ENCODE results near the gene LRRTM1.

Gene LRRTM1

GRCh38 chr2:80302314-80303005 lies 2.1 kb downstream of the LRRTM1 start:
- DNase-seq (ENCODE audit: low read depth) = no peak

DNA sequence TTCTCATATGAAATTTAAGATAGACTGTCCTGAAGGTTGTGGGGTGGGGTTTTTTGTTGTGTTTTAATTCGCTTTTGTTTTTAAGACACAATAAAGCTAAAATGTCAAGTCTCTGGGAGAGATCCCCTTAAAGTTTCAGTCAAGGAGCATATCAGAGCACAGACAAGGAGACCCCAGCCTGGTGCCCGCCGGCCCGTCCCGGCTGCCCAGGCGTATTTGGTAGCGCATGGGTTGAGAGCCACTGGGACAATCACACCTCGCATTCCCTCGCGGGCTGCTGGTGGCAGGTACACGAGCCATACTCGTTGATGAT lies 2.6 kb downstream of the LRRTM1 start:
- no peak for DNase-seq (ENCODE audit: low read depth)

- no peak for DNase-seq (ENCODE audit: low read depth)
Observed at GRCh38 chr2:80300954-80301353, 3.6 kb downstream of the LRRTM1 start.

GRCh38 chr2:80300346-80300745 lies 4.2 kb downstream of the LRRTM1 start:
- no peak for DNase-seq (ENCODE audit: low read depth)

DNA sequence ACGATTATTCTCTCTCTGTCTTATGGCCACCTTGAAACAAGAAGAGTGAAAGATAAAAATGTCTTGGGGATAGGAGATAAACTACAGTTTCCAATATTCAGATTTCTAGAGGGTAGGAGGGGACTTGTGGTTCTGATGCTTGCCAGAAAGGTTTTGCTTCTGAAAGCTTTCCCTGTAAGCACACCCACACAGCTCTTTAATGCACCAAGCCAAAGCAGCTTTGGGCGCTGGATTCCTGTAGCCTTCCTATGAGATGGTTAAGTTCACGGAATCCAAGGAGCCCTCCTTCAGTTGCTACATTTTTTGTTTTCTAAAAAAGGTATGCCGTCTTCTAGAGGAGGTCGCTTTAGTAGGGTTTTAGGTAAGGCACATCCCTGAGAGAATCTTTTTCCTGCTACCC lies 4.9 kb downstream of the LRRTM1 start:
- no peak for DNase-seq (ENCODE audit: low read depth)

- no peak for DNase-seq (ENCODE audit: low read depth)
Observed at GRCh38 chr2:80298954-80299353, 5.6 kb downstream of the LRRTM1 start.

DNA sequence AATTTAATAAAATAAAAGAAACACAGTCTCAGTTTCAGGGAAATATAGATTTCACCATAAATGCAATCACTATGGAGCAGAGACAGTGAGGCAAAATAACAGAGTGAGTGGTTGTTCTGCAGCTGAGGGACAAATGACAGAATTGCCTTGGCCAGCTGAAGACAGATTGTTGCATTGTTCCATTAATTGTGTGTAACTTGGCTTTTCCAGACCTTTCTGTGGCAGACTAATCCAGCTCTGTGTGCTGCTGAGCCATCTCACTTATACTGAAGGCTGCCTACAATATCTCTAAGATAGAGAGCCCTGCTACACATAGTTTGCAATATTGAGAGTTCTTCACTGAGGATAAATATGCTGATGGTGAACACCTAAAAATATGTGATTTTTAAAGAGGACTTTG lies 11.5 kb downstream of the LRRTM1 start:
- DNase-seq (ENCODE audit: low read depth) = no peak

- DNase-seq (ENCODE audit: low read depth) = no peak
Observed at GRCh38 chr2:80292474-80292873, 12.1 kb downstream of the LRRTM1 start.

GRCh38 chr2:80291656-80292055 lies 12.9 kb downstream of the LRRTM1 start:
- no peak for DNase-seq (ENCODE audit: low read depth)

DNA sequence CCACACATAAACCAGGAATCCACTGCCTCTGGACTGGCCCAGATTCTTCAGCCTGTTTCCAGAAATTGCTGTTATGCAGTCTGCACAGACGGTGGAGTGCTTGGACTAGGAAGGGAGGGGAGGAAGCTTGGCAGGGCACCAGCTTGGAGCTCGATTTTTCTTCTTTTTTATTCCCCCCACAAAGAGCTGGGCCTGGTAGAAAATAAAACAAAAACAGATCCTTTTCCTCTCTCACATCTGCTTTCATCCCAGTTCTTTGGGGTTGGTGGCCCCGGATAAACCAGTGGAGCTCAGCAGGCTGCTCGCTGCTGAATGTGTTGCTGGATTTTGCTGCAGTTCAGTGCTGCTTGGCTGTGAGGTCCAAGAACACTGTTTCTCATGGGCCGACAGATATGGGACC lies 16.0 kb downstream of the LRRTM1 start:
- DNase-seq (ENCODE audit: low read depth) = no peak

- DNase-seq (ENCODE audit: low read depth) = no peak
Observed at GRCh38 chr2:80281049-80281448, 23.5 kb downstream of the LRRTM1 start.

- DNase-seq (ENCODE audit: low read depth) = no peak
Observed at GRCh38 chr2:80280598-80280997, 24.0 kb downstream of the LRRTM1 start.

GRCh38 chr2:80269806-80270205 lies 34.7 kb downstream of the LRRTM1 start:
- no peak for DNase-seq (ENCODE audit: low read depth)

DNA sequence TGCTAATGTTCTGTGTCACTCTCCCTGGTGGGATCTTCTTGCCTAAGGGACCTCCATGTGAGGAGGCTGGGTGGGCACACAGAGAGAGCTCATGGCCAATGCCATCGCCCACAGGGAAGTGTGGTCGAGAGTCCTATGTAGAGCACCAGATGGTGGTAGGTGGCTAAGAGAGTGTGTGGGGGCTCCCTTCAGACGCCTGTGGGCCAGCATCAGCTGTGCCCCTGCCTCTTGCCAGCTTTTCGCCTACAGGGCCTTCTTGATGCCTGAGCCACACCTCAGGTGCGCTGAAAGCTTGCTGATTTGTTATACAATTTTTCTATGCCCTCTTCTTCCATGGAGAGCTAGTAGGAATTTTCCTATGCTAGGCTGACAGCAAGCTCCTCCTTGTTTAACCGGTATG lies 38.3 kb downstream of the LRRTM1 start:
- DNase-seq (ENCODE audit: low read depth) = no peak

DNA sequence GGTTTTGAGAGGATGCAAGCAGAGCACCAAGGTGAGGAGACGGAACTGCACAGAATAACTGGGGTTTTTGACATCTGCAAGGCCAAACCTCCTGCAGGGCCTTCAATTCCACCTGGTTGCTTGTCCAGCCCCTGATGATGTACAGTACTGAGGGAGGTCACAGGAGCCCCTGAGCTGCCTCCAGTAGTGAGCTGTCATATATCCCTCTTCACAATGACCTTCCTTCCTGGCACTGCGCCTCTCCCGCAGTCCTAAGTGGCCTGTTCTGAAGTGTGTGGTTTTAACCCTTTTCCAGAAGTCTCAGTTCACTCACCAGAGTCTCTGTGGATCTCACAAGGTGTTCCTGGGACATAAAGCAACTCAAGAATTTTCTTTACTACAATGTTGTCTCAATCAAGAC lies 45.3 kb downstream of the LRRTM1 start:
- DNase-seq (ENCODE audit: low read depth) = no peak

GRCh38 chr2:80258793-80259192 lies 45.8 kb downstream of the LRRTM1 start:
- no peak for DNase-seq (ENCODE audit: low read depth)

GRCh38 chr2:80258341-80258740 lies 46.2 kb downstream of the LRRTM1 start:
- no peak for DNase-seq (ENCODE audit: low read depth)

GRCh38 chr2:80257450-80257849 lies 47.1 kb downstream of the LRRTM1 start:
- DNase-seq (ENCODE audit: low read depth) = no peak

DNA sequence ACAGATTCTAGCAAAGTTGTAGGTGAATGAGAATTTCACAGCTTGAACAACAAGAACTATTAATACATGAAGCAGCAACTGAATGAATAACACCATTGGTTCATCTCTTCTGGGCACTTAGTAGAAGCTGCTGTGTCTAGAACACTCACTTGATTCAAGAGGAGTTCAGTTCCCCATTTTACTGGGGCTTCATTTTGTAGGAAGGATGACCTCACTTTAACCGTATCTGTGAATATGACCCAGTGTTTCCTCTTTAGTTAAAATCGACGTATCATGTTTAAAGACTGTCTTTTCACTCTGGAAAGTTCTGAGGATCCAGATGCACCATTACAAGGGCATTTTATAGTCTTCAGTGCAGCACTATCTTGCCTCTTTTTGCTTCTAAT lies 47.8 kb downstream of the LRRTM1 start:
- DNase-seq (ENCODE audit: low read depth) = no peak

GRCh38 chr2:80255918-80256781 lies 48.4 kb downstream of the LRRTM1 start:
- no peak for DNase-seq (ENCODE audit: low read depth)

DNA sequence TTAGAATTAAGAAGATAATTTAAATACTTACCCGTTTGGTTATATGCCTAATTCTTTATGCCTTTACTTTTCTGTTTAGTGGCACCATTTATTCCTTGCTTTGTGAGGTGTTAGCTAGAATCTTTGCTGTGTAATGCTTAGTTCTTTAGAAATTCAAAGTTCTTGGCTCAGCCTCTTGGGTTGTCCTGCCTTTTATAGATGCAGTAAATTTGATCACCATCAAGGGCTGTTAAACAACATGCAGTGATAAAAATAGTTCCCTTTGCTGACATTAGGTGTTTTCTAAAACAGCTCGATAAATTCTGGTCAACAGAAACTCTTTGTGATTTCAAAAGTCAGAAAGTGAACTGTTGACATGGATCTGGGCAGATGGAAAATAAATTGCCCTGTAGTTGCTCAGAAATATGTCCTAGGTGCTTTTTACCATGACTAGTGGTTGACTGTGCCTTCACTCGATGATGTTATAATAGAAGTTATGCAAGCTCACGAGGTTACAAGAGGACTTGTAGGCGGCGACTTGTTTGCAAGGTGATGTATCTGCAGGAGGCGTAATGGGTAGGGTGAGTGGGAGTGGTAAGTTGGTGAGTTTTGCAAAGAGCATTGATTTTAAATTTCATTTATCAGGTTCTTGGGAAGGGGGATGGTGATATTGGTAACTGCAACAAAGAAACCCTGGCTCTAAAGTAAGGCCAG lies 52.1 kb downstream of the LRRTM1 start:
- no peak for DNase-seq (ENCODE audit: low read depth)

Data from fibroblast of the conjunctiva (primary cell).